Parathyroid adenoma (tissue), 2 donors: ENCODE results near the gene LGI2.
"Not testable (repeated sequence)": the region's sequence is repeated elsewhere in the genome, so short reads cannot be mapped to it uniquely, and the experiment has no call there.

Source experiments
- H2AFZ ChIP-seq: fragments of 300-600 bp; sonication (generic); one replicate; pipeline ENCODE4 v1.7.0; 2017; ENCODE audit warnings: antibody characterized with exemption, mild to moderate bottlenecking
- H3K27ac ChIP-seq: fragments of 300-600 bp; sonication (generic); one replicate; pipeline ENCODE4 v1.7.0; 2017
- H3K27me3 ChIP-seq: fragments of 300-600 bp; sonication (generic); one replicate; pipeline ENCODE4 v1.7.0; 2017; ENCODE audit warnings: low read length; ENCODE audit not compliant: control insufficient read depth, insufficient read depth
- H3K36me3 ChIP-seq: fragments of 300-600 bp; sonication (generic); one replicate; pipeline ENCODE4 v1.7.0; 2017; ENCODE audit warnings: low read length; ENCODE audit not compliant: control insufficient read depth, insufficient read depth
- H3K4me1 ChIP-seq: fragments of 300-600 bp; sonication (generic); one replicate; pipeline ENCODE4 v1.7.0; 2017; ENCODE audit warnings: control low read depth
- H3K4me2 ChIP-seq: fragments of 300-600 bp; sonication (generic); one replicate; pipeline ENCODE4 v1.7.0; 2017; ENCODE audit warnings: low read length
- H3K4me3 ChIP-seq: fragments of 300-600 bp; sonication (generic); one replicate; pipeline ENCODE4 v1.7.0; 2017; ENCODE audit warnings: low read depth, low read length
- H3K79me2 ChIP-seq: fragments of 300-600 bp; sonication (generic); one replicate; pipeline ENCODE4 v1.7.0; 2017; ENCODE audit warnings: control low read depth
- H3K9ac ChIP-seq: fragments of 300-600 bp; sonication (generic); one replicate; pipeline ENCODE4 v1.7.0; 2017; ENCODE audit warnings: mild to moderate bottlenecking
- H3K9me3 ChIP-seq: fragments of 300-600 bp; sonication (generic); one replicate; pipeline ENCODE4 v1.7.0; 2017; ENCODE audit warnings: low read length; ENCODE audit not compliant: control insufficient read depth
- TF ChIP-seq, protein P1 (sequence below): fragments of 300-600 bp; sonication (generic); IDR thresholded peaks from one replicate; pipeline ENCODE4 v1.7.0; 2017; ENCODE audit warnings: antibody characterized with exemption, mild to moderate bottlenecking
- donor health status: primary hyperparathyroidism.

The LGI2 gene

DNA sequence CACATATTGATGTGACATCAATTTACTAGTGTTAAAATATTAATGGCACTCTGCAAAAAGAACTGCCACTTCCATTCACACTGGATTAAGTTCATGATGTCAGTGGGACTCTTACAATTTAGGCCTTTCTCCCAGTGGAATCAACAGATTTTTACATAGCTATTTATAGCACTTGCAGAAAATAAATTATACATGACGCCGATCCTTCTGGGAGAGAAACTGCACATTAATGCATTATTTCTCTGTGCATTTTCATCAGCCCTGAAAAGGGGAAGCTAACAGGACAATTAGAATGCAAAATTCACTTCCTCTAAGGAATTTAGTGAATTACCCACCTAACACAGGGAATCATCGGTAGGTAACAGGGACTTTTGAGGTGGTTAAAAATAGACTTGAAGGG lies 15.7 kb downstream of the LGI2 start:
- peak overlapping the region; percentile 95 for H3K27ac ChIP-seq
- TF ChIP-seq, protein P1, sequence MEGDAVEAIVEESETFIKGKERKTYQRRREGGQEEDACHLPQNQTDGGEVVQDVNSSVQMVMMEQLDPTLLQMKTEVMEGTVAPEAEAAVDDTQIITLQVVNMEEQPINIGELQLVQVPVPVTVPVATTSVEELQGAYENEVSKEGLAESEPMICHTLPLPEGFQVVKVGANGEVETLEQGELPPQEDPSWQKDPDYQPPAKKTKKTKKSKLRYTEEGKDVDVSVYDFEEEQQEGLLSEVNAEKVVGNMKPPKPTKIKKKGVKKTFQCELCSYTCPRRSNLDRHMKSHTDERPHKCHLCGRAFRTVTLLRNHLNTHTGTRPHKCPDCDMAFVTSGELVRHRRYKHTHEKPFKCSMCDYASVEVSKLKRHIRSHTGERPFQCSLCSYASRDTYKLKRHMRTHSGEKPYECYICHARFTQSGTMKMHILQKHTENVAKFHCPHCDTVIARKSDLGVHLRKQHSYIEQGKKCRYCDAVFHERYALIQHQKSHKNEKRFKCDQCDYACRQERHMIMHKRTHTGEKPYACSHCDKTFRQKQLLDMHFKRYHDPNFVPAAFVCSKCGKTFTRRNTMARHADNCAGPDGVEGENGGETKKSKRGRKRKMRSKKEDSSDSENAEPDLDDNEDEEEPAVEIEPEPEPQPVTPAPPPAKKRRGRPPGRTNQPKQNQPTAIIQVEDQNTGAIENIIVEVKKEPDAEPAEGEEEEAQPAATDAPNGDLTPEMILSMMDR: no peak
- no peaks in the 10 kb centered on the region for H3K27me3 ChIP-seq

GRCh38 chr4:25014662-25014983 lies 16.1 kb downstream of the LGI2 start:
- not testable (repeated sequence) for H3K4me2 ChIP-seq, H3K36me3 ChIP-seq, H3K4me3 ChIP-seq, H3K9me3 ChIP-seq, H3K9ac ChIP-seq, H3K79me2 ChIP-seq, H3K27me3 ChIP-seq, H2AFZ ChIP-seq
- Histone ChIP-seq H3K4me1 (peaks cover 34% of the 10 kb centered on the region), H3K27ac (peak overlapping the region; percentile 95)

More for the DNA sequence above, 15.7 kb downstream of the LGI2 start:
- Histone ChIP-seq H3K9me3 (no peaks in the 10 kb centered on the region), H3K4me1 (peaks cover 38% of the 10 kb centered on the region), H3K79me2 (peaks cover 2% of the 10 kb centered on the region), H3K9ac (no peak overlapping the region), H3K36me3 (no peaks in the 10 kb centered on the region), H3K4me2 (no peak overlapping the region), H3K4me3 (no peak overlapping the region), H2AFZ (no peak overlapping the region)

GRCh38 chr4:25013756-25014661 lies 16.7 kb downstream of the LGI2 start:
- Histone ChIP-seq H3K4me3 (peak overlapping the region; percentile 3), H3K4me2 (peak overlapping the region; percentile 40)
- TF ChIP-seq, protein P1: no peak

DNA sequence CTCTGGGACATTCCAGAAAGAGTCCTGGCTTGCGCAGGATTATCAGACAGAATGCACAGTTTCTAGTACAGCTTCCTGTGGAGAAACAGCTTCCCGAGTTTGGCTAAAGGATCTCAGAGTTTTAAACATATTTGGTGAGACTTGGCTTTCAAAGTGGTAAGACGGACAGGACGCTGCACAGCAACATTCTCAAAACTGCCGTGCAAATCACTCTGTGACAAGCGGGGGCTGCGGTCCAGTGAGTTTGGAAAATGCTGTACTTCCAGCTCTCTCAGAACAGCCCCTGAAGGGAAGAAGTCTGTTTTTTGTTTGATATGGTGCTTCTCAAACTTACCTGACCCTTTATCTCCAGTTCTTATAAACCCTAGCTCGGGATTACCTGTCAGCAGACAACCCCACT lies 18.1 kb downstream of the LGI2 start:
- Histone ChIP-seq H3K9me3 (no peaks in the 10 kb centered on the region), H3K27me3 (no peaks in the 10 kb centered on the region), H3K9ac (no peak overlapping the region), H3K79me2 (peaks cover 3% of the 10 kb centered on the region), H2AFZ (no peak overlapping the region), H3K4me3 (peak overlapping the region; percentile 6), H3K4me1 (peaks cover 34% of the 10 kb centered on the region), H3K4me2 (peak overlapping the region; percentile 52), H3K27ac (peak overlapping the region; percentile 95), H3K36me3 (no peaks in the 10 kb centered on the region)
- TF ChIP-seq, protein P1: no peak

More at GRCh38 chr4:25013756-25014661, 16.7 kb downstream of the LGI2 start:
- Histone ChIP-seq H3K79me2 (peaks cover 2% of the 10 kb centered on the region), H3K9ac (no peak overlapping the region), H3K9me3 (no peaks in the 10 kb centered on the region), H3K4me1 (peaks cover 31% of the 10 kb centered on the region), H2AFZ (no peak overlapping the region), H3K27me3 (no peaks in the 10 kb centered on the region), H3K27ac (peak overlapping the region; percentile 95), H3K36me3 (no peaks in the 10 kb centered on the region)

DNA sequence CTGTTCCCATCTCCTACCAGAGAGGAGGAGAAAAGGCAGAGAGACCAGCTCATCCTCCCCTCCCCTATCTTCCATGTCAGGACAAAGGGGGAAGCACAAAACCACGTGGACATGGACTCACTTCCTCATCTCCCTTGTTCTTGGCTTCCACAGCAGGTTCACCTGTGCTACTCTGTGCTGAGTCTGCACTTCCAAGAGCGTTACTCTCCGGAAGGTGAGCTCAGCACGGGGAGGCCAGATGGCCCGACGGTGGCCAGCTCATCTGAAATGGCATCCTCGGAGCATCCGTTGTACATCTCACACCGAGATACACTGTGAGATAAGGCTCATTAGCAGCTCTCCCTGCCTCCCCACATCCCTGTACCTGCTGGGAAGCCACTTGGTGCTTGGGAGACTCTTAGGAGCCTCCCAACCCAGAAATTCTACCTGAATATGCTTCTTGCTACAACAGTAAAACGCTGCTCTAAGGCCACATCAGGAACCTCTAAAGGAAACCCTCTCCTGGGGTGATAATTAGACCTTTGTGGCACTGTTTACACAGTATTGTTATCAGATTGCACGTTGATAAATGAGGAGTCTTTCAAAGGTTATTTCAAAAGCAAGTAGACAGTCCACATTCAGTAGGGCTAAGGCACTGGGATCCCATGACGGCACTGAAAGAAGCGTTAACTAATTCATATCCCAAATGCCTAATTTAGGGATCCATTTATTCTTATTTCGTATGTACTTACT lies 19.4 kb downstream of the LGI2 start:
- H3K27ac ChIP-seq: peak overlapping the region; percentile 95
- H3K4me3 ChIP-seq: no peak overlapping the region
- H2AFZ ChIP-seq: no peak overlapping the region
- H3K27me3 ChIP-seq: no peaks in the 10 kb centered on the region
- H3K9me3 ChIP-seq: no peaks in the 10 kb centered on the region
- peak overlapping the region; percentile 52 for H3K4me2 ChIP-seq
- no peaks in the 10 kb centered on the region for H3K36me3 ChIP-seq
- H3K4me1 ChIP-seq: peaks cover 34% of the 10 kb centered on the region
- no peak overlapping the region for H3K9ac ChIP-seq
- H3K79me2 ChIP-seq: peaks cover 3% of the 10 kb centered on the region
- TF ChIP-seq, protein P1: no peak
